K562 (cell line): ENCODE results near the gene SOST. TPM values are rescaled to one million over a fixed set of nuclear protein-coding genes. Genes with fewer than 3 reads are reported as not detected.

Experiments
- CAMTA2 ChIP-seq: fragments of 250-450 bp; sonication (Bioruptor Pico); conservative IDR thresholded peaks from 2 replicates; pipeline ENCODE4 v1.5.1; 2022
- FOXP1 ChIP-seq: sonication (generic); formaldehyde crosslinking; IDR thresholded peaks from 2 replicates; pipeline ENCODE4 v1.8.0; 2022; ENCODE audit warnings: mild to moderate bottlenecking, missing genetic modification reagents
- HMG20A ChIP-seq: fragments of 450-650 bp; formaldehyde crosslinking; conservative IDR thresholded peaks from 2 replicates; pipeline ENCODE4 v1.4.0; 2020; ENCODE audit warnings: mild to moderate bottlenecking, mixed read lengths
- ID3 ChIP-seq, 2 experiments: fragments of 250-450 bp in 1 of 2; fragments of 450-650 bp in 1 of 2; sonication (Bioruptor Pico) in 1 of 2; IDR thresholded peaks; 2 replicates each; pipeline versions ENCODE4 v1.6.1 to v1.8.0; 2016 to 2021; ENCODE audit warnings: mild to moderate bottlenecking in 2 of 2, moderate library complexity in 2 of 2, missing compliant biosample characterization in 1 of 2, missing genetic modification characterization in 1 of 2
- MYC ChIP-seq, 2 experiments: fragments of 250-450 bp in 1 of 2; sonication (Bioruptor Pico) in 1 of 2; IDR thresholded peaks; 2 replicates each; pipeline versions ENCODE4 v1.5.1 to v1.6.1; 2012 to 2021; ENCODE audit warnings: low read depth in 2 of 2, borderline replicate concordance in 1 of 2, improper control_type of control experiment in 1 of 2, low read length in 1 of 2, mild to moderate bottlenecking in 1 of 2, moderate library complexity in 1 of 2
- ZBTB40 ChIP-seq, 2 experiments: fragments of 450-650 bp in 1 of 2; sonication (generic) in 1 of 2; formaldehyde crosslinking in 1 of 2; IDR thresholded peaks; 2 replicates each; pipeline versions ENCODE4 v1.7.1 to v1.9.0; 2016 to 2022; ENCODE audit warnings: inconsistent platforms in 1 of 2, mild to moderate bottlenecking in 1 of 2, missing genetic modification reagents in 1 of 2
- ZNF347 ChIP-seq: fragments of 450-650 bp; formaldehyde crosslinking; IDR thresholded peaks from 2 replicates; pipeline ENCODE4 v1.4.0; 2020; ENCODE audit warnings: low read depth, mild to moderate bottlenecking, moderate library complexity
- ZNF354B ChIP-seq: fragments of 250-450 bp; sonication (Bioruptor Pico); IDR thresholded peaks from 2 replicates; pipeline ENCODE4 v1.4.0; 2020
- polyA plus RNA-seq, 8 experiments: library from polyadenylated mRNA; depleted of rRNA in 4 of 8; stranded (reverse) in 5 of 8; unstranded in 3 of 8; fragments of >200 nt; fragmentation: Nextera tagmentation in 2 of 8; fragmentation: Illumina TruSeq in 1 of 8; extraction: Ambion mirVana in 2 of 8; extraction: Trizol in 1 of 8; gene quantifications; 2 replicates each; pipeline versions ENCODE4 v1.2.1 to v1.2.3, GENCODE V29; 2011 to 2014; ENCODE audit warnings: inconsistent platforms in 1 of 8, missing spikeins in 1 of 8
- total RNA-seq, 7 experiments: library from RNA; depleted of rRNA in 6 of 7; stranded (reverse); fragments of >200 nt in 6 of 7; fragmentation: Illumina TruSeq in 2 of 7; extraction: Trizol in 2 of 7; gene quantifications; 2 replicates each; pipeline versions ENCODE4 v1.2.1 to v1.2.3, GENCODE V29; 2011 to 2021; ENCODE audit warnings: low replicate concordance in 1 of 7
- TF ChIP-seq, protein P1 (sequence below): sonication (generic); formaldehyde crosslinking; IDR thresholded peaks from 2 replicates; pipeline ENCODE4 v1.8.0; 2022; ENCODE audit warnings: mild to moderate bottlenecking, missing genetic modification reagents

The SOST gene
- total and polyA plus RNA-seq, 9 of the 15 experiments (the other 6 are each of a cell fraction or from before 2014, with no cell fraction given), result not detected

DNA sequence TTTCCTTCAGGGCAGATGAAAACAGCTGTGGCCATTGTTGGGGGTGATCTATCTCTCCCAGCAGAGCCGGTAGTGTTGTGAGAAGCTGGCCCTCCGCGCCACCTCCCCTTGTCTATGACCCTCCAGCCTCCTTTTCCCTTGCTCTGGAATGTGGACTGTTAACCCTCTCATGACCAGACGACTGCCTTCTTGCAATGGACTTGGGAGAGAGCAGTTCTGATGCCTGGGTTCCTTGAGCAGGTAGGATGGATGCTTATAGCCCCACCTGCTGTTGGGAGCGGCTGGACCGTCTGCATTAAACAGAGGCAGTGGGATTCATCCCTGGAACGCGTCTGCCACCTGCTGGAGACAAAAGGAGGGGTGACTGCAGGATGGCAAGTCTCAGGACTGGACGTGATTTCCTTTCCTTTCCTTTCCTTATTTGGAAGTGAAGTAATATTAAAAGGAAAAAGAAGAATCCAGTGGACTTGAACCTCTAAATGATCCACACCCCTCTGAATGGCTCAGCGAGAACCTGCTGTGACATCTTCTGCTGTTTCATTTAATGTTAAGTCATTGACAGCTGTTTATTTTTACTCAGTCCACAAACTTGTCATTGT, 1.8 kb upstream of the SOST start (continued):
- TF ChIP-seq, protein P1, sequence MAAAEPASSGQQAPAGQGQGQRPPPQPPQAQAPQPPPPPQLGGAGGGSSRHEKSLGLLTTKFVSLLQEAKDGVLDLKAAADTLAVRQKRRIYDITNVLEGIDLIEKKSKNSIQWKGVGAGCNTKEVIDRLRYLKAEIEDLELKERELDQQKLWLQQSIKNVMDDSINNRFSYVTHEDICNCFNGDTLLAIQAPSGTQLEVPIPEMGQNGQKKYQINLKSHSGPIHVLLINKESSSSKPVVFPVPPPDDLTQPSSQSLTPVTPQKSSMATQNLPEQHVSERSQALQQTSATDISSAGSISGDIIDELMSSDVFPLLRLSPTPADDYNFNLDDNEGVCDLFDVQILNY (CRISPR knock-in tag), result no peak
- TF ChIP-seq MYC (IDR thresholded peaks at IDR 0.05; ENCODE audit: low read depth, low read length) (peak; percentile 51; the same call in 1 of the 2 replicates), MYC (CRISPR knock-in tag; IDR thresholded peaks at IDR 0.05; ENCODE audit: borderline replicate concordance, low read depth) (no peak), ZBTB40 (IDR thresholded peaks at IDR 0.05) (no peak), ZBTB40 (CRISPR knock-in tag; IDR thresholded peaks at IDR 0.05) (no peak), FOXP1 (CRISPR knock-in tag) (no peak), CAMTA2 (CRISPR knock-in tag) (no peak), ZNF347 (CRISPR knock-in tag) (no peak), ID3 (CRISPR knock-in tag; IDR thresholded peaks at IDR 0.05) (no peak), ID3 (tag; IDR thresholded peaks at IDR 0.05) (no peak), HMG20A (no peak), ZNF354B (CRISPR knock-in tag) (no peak)
